Skeletal muscle cell (primary cell): ENCODE results near the gene OXER1.

Experiments
- DNase-seq: peaks from one replicate; pipeline ENCODE4 v3.0.0-alpha.2; 2010; ENCODE audit warnings: low read depth
- H3K4me3 ChIP-seq: 2 replicates; pipeline ENCODE4 v1.5.1; 2011; ENCODE audit warnings: low read depth, mild to moderate bottlenecking, control low read depth, low read length, moderate library complexity

The OXER1 gene

GRCh38 chr2:42794271-42795046 is 30.5 kb upstream of the OXER1 start:
- H3K4me3 ChIP-seq: no peak overlapping the region
- no peak for DNase-seq

- no peak overlapping the region for H3K4me3 ChIP-seq
- no peak for DNase-seq
Observed at GRCh38 chr2:42793334-42794270, 29.7 kb upstream of the OXER1 start.

GRCh38 chr2:42792583-42793333 is 28.8 kb upstream of the OXER1 start, which contains the start of gene HAAO:
HAAO (minus strand) TSS chr2:42792583; CDS start chr2:42792536, 47 bp downstream.
- DNase-seq: no peak
- H3K4me3 ChIP-seq: peak within 1 kb of the TSS; percentile 42

- no peak for DNase-seq
- peak overlapping the region; percentile 42 for H3K4me3 ChIP-seq
Observed at GRCh38 chr2:42792087-42792582, 28.2 kb upstream of the OXER1 start.

- no peak overlapping the region for H3K4me3 ChIP-seq
- no peak for DNase-seq
Observed at GRCh38 chr2:42791606-42792005, 27.7 kb upstream of the OXER1 start.

GRCh38 chr2:42789751-42790150 is 25.8 kb upstream of the OXER1 start:
- DNase-seq: no peak
- H3K4me3 ChIP-seq: no peak overlapping the region

- no peak overlapping the region for H3K4me3 ChIP-seq
- DNase-seq: no peak
Observed at GRCh38 chr2:42788882-42789281, 24.9 kb upstream of the OXER1 start.

- H3K4me3 ChIP-seq: no peak overlapping the region
- no peak for DNase-seq
Observed at GRCh38 chr2:42788478-42788793, 24.5 kb upstream of the OXER1 start.

- no peak for DNase-seq
- no peak overlapping the region for H3K4me3 ChIP-seq
Observed at GRCh38 chr2:42787788-42788477, 24.0 kb upstream of the OXER1 start.

GRCh38 chr2:42787424-42787787 is 23.5 kb upstream of the OXER1 start:
- H3K4me3 ChIP-seq: no peak overlapping the region
- no peak for DNase-seq

GRCh38 chr2:42786561-42787345 is 22.8 kb upstream of the OXER1 start:
- no peak overlapping the region for H3K4me3 ChIP-seq
- DNase-seq: no peak

- no peak for DNase-seq
- H3K4me3 ChIP-seq: no peak overlapping the region
Observed at GRCh38 chr2:42784204-42784880, 20.4 kb upstream of the OXER1 start.

GRCh38 chr2:42783511-42783910 is 19.6 kb upstream of the OXER1 start:
- no peak for DNase-seq
- no peak overlapping the region for H3K4me3 ChIP-seq

- DNase-seq: no peak
- H3K4me3 ChIP-seq: no peak overlapping the region
Observed at GRCh38 chr2:42781181-42781580, 17.2 kb upstream of the OXER1 start.

- H3K4me3 ChIP-seq: no peak overlapping the region
- no peak for DNase-seq
Observed at GRCh38 chr2:42777883-42778805, 14.2 kb upstream of the OXER1 start.

- H3K4me3 ChIP-seq: no peak overlapping the region
- no peak for DNase-seq
Observed at GRCh38 chr2:42775810-42776209, 11.9 kb upstream of the OXER1 start.

- no peak overlapping the region for H3K4me3 ChIP-seq
- DNase-seq: no peak
Observed at GRCh38 chr2:42775186-42775585, 11.3 kb upstream of the OXER1 start.
